Measurements from ENCODE around the gene PRODH2.

DNA sequence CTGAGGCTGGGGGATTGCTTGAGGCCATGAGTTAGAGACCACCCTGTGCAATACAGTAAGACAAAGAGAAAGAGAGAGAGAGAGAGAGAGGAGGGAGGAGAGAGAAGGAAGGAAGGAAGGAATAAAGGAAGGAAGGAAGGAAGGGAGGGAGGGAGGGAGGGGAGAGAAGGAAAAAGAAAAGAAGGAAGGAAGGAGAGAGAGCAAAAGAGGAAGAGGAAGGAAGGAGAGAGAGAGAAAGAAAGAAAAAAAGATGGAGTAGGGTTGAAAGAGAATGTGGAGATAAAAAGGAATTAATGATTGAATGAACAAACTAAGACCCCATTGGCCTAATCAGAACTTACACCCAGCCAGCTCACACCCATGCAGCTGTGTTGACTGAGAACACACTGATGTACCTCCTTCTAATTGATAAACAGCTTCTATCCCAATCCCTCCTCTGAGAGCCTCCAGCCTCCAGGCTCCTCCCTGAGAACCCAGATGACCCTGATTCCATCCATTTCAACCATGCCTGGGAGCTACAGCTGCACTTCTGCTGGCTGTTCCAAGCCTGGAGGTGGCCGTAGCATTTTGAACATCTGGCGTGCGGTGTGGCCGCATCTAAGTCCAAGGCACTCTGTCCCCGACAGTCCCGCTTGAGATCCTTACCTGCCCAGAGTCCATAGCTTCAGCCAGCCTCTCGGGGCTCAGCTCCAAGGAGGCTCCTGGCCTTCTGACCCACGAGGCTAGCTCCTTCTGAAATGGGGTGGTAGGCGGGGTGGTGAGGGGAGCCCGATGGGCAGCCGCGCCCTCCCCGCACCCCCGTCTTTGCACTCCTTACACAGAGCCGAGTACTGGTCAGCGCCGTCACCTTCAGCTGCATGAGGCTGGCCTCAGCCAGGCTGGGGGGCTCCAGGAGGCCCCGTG, 1.1 kb downstream of the PRODH2 start:
- TF ChIP-seq, protein P1, sequence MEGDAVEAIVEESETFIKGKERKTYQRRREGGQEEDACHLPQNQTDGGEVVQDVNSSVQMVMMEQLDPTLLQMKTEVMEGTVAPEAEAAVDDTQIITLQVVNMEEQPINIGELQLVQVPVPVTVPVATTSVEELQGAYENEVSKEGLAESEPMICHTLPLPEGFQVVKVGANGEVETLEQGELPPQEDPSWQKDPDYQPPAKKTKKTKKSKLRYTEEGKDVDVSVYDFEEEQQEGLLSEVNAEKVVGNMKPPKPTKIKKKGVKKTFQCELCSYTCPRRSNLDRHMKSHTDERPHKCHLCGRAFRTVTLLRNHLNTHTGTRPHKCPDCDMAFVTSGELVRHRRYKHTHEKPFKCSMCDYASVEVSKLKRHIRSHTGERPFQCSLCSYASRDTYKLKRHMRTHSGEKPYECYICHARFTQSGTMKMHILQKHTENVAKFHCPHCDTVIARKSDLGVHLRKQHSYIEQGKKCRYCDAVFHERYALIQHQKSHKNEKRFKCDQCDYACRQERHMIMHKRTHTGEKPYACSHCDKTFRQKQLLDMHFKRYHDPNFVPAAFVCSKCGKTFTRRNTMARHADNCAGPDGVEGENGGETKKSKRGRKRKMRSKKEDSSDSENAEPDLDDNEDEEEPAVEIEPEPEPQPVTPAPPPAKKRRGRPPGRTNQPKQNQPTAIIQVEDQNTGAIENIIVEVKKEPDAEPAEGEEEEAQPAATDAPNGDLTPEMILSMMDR (IDR thresholded peaks at IDR 0.05) = no peak
- TF ChIP-seq EP300 (IDR thresholded peaks at IDR 0.05) (no peak), POLR2A (IDR thresholded peaks at IDR 0.05) (no peak), POLR2AphosphoS5 (IDR thresholded peaks at IDR 0.05) (no peak)

Data from suprapubic skin (tissue), 4 donors.